Central memory CD8-positive, alpha-beta T cell (primary cell): ENCODE measurements around the gene GLP1R.
"Not testable (repeated sequence)": the region's sequence is repeated elsewhere in the genome, so short reads cannot be mapped to it uniquely, and the experiment has no call there.

Experiments used
- ATAC-seq: fragments of 150-1000 bp; cut with Tn5 transposase; replicated peaks from 2 replicates; pipeline ENCODE4 v1.10.0; 2022; ENCODE audit warnings: mild to moderate bottlenecking, moderate FRiP score, moderate number of reproducible peaks; ENCODE audit not compliant: poor library complexity, severe bottlenecking; ENCODE audit errors: extremely low read depth
- DNase-seq, 2 donors: peaks; one replicate each; pipeline ENCODE4 v3.0.0; 2021; ENCODE audit warnings: low spot score in 2 of 2
- H3K27ac Mint-ChIP-seq: one replicate; pipeline ENCODE4 v1.8.0; 2022; ENCODE audit warnings: low read depth, mild to moderate bottlenecking, moderate library complexity, mixed read lengths
- H3K27me3 Mint-ChIP-seq: one replicate; pipeline ENCODE4 v1.8.0; 2022; ENCODE audit warnings: mixed read lengths
- H3K36me3 Mint-ChIP-seq: one replicate; pipeline ENCODE4 v1.8.0; 2022; ENCODE audit warnings: mild to moderate bottlenecking, moderate library complexity, mixed read lengths; ENCODE audit not compliant: insufficient read depth
- H3K4me1 Mint-ChIP-seq: one replicate; pipeline ENCODE4 v1.8.0; 2022; ENCODE audit warnings: mixed read lengths
- H3K4me3 Mint-ChIP-seq: one replicate; pipeline ENCODE4 v1.8.0; 2022; ENCODE audit warnings: mild to moderate bottlenecking, moderate library complexity, mixed read lengths
- H3K9me3 Mint-ChIP-seq: one replicate; pipeline ENCODE4 v1.8.0; 2022; ENCODE audit warnings: mixed read lengths

GLP1R gene

DNA sequence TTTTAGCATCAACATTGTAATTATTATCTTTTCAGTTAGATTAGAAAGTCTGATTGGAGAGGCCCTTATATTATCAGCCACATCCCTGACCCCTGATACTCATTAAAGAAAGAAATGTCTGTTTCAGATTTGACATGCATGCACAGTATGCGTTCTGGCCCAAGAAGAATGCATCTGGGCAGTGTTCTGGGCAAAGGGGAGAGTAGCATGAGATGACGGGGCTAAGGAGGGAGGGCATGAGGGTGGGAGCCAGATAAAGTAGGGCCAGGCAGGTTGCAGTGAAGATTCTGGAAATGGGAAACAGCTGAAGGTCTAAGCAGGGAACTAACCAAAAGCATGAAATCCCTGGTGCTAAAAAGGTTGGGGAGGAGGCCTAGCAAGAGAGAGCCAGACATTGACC is 59.1 kb downstream of the GLP1R start:
- H3K27me3 Mint-ChIP-seq, result no peaks in the 10 kb centered on the region
- no peak overlapping the region for H3K27ac Mint-ChIP-seq
- ATAC-seq (no peak), DNase-seq (no peak)
- H3K36me3 Mint-ChIP-seq, result peaks cover 12% of the 10 kb centered on the region
- H3K4me1 Mint-ChIP-seq, result peaks cover 24% of the 10 kb centered on the region
- no peak overlapping the region for H3K4me3 Mint-ChIP-seq
- H3K9me3 Mint-ChIP-seq, result no peaks in the 10 kb centered on the region

DNA sequence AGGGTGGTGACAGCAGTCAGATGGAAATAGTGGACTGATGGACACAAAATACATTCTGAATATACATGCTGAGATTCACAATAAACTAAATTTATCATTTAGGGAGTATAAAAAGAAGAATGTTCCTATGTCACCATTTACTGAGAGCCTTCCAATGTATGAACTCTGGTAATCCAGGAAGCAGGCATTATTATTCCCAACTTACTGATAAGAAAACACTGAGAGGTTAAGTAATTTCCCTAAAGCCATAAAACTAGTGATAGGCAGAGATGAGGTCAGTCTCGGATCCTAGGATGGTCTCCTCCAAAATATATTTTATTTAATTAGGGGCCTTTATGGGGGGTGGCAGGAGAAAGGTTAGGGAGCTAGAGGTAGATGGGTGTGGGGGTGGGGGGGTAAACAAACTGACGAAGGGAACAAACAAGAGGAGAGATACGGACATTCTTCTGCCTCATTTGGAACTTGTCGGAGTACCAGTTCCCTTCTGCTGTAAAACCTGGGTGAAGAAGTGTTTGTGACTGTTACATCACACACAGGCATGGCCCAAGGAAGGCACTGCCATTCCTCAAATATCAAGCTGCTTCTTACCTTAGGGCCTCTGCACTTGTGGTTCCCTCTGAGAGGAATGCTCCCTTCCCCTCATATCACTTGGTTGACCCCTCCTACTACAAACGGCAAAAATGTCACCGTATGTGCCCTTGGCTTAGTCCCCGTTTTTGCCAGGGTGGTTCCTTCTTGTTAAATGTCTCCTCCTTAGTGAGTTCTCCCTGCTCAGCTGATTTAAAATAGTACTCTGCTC is 59.7 kb downstream of the GLP1R start:
- DNase-seq (no peak), ATAC-seq (no peak)
- Mint-ChIP-seq H3K27ac (no peak overlapping the region), H3K4me3 (no peak overlapping the region), H3K36me3 (peaks cover 12% of the 10 kb centered on the region), H3K4me1 (peaks cover 26% of the 10 kb centered on the region), H3K27me3 (no peaks in the 10 kb centered on the region), H3K9me3 (no peaks in the 10 kb centered on the region)

DNA sequence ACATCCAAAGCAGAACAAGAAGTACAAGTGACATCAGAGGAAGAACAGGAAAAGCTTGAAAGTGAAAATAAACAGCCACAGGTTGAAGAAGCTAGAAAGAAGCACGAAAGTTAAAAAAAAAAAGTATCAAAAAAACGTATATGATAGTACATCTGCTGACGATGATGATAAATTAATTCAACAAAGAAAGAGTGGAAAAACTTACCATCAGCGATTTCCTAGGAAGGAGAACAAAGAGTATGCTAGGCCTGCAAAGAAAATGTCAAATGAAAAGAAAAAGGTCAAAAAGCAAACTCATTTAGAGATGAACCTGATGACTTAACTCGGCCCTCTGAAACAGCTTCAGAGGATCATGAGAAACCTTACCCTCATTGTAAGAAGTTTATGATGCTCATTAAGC is 62.7 kb downstream of the GLP1R start:
- ATAC-seq (no peak), DNase-seq (no peak)
- Mint-ChIP-seq H3K27me3 (no peaks in the 10 kb centered on the region), H3K4me1 (peaks cover 41% of the 10 kb centered on the region), H3K4me3 (peak overlapping the region; percentile 50), H3K27ac (peak overlapping the region; percentile 78), H3K36me3 (peaks cover 7% of the 10 kb centered on the region), H3K9me3 (no peaks in the 10 kb centered on the region)

DNA sequence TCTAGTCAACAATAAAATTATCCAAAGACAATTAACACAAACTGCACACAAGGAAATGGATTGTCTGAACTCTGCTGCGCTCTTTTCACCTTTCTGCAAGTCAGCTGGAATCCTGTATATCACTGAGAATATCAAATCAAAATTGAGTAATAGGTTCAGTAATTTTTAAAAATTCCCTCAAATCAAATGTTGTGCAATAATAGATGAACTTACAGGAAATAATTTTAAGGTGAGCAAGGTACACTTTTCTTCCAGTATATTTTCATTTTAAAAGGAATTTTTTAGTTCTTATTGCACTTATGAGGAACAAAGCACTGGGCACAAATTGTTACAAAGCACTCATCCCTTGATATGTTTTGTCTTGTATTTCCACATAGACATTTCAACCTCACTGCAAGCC is 65.2 kb downstream of the GLP1R start:
- no peaks in the 10 kb centered on the region for H3K27me3 Mint-ChIP-seq
- H3K27ac Mint-ChIP-seq, result peak overlapping the region; percentile 95
- H3K36me3 Mint-ChIP-seq, result peaks cover 7% of the 10 kb centered on the region
- H3K9me3 Mint-ChIP-seq, result no peaks in the 10 kb centered on the region
- H3K4me1 Mint-ChIP-seq, result peaks cover 35% of the 10 kb centered on the region
- ATAC-seq (no peak), DNase-seq (no peak)
- peak overlapping the region; percentile 91 for H3K4me3 Mint-ChIP-seq

DNA sequence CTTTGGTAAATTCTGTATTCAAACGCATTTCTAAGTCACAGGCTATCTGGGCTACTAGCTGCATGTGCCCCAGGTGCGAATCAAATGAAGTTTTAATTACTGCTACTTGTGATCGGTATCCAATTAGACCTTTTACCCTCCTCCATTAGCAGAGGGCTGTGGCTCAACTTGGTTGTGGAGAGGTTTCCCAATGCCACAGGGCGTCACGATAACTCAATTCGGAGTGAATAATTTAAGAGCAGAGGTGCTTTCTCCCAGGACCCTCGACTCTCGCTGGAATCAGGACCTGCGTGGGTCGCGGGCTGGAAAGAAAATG is 65.8 kb downstream of the GLP1R start:
- peak; percentile 12 for ATAC-seq
- H3K27ac Mint-ChIP-seq, result peak overlapping the region; percentile 95

DNA sequence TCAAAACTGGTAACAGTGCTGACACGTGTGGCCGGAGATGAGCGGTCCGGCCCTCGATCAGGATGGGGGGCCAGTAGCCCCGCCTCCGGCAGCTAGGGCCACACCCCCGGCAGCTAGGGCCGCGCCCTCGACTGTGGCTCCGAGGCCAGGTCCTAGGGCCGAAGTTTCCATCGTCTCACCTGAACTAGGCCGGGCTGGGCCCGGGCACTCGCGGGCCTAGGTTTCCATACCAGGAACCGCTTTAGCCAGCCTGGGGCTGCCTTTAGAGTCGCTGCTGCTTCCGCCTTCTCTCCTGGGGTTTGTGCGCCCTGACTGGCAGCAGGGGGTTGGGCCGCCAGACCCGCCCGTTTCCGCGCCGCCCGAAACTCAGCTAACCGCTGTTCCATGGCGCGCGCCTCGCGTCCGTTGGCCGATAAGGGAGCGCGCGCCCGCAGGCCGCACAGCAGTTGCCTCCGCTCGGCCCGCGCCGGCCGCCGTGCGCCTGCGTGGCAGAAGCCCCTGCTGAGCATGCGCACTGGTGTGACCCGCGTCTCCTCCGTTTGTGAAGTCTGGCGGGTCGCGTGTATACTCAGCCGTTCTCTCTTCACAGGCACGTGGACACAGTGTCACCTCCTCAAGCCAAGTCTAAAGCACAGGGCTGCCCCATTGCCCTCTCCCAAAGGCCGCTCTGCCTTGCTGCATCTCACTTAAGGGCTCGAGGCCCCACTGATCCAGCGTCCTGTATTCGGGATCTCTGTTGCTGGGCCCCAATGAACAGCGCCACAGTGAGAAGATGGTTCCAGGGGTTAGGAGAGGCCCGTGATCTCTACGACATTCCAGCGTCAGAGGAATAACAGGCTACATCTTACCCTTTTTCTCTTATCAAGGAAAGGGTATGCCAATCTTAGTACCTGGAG is 66.4 kb downstream of the GLP1R start, which contains the start of gene SAYSD1:
Gene SAYSD1 (minus strand): TSS at position 483 of the 896 bp plus-strand sequence. CDS start 97 bp downstream, at position 386.
- peak; percentile 84 to 88 for DNase-seq
- Mint-ChIP-seq H3K4me3 (peak within 1 kb of the TSS; percentile 91), H3K4me1 (peaks cover 35% of the 10 kb centered on the region), H3K27me3 (no peaks in the 10 kb centered on the region), H3K9me3 (no peaks in the 10 kb centered on the region), H3K36me3 (peaks cover 7% of the 10 kb centered on the region), H3K27ac (peak within 1 kb of the TSS; percentile 95)
- ATAC-seq, result peak; percentile 89

More for the DNA sequence above, 65.8 kb downstream of the GLP1R start:
- H3K36me3 Mint-ChIP-seq, result peaks cover 7% of the 10 kb centered on the region
- DNase-seq, result no peak
- no peaks in the 10 kb centered on the region for H3K9me3 Mint-ChIP-seq
- H3K4me1 Mint-ChIP-seq, result peaks cover 35% of the 10 kb centered on the region
- H3K4me3 Mint-ChIP-seq, result peak overlapping the region; percentile 91
- no peaks in the 10 kb centered on the region for H3K27me3 Mint-ChIP-seq

DNA sequence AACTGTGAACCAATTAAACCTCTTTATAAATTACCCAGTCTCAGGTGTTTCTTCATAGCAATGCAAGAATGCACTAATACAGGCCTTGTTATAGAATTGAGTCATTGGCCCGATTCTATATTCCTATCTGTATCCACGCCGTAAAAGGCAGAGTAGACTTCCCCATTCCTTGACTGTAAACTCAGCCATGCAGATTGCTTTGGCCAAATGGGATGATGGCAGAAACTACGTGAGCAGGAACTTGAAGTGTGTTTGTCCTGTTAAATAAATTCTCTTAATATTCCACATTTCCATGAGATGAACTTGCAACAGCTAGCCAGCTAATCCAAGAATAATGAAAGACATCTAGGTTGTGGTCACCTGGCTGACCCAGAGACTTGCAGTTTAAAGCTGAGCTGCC is 70.3 kb downstream of the GLP1R start:
- H3K9me3 Mint-ChIP-seq, result no peaks in the 10 kb centered on the region
- ATAC-seq (no peak), DNase-seq (no peak)
- H3K4me3 Mint-ChIP-seq, result no peak overlapping the region
- peaks cover 14% of the 10 kb centered on the region for H3K27me3 Mint-ChIP-seq
- peaks cover 13% of the 10 kb centered on the region for H3K4me1 Mint-ChIP-seq
- H3K36me3 Mint-ChIP-seq, result peaks cover 7% of the 10 kb centered on the region
- H3K27ac Mint-ChIP-seq, result no peak overlapping the region

DNA sequence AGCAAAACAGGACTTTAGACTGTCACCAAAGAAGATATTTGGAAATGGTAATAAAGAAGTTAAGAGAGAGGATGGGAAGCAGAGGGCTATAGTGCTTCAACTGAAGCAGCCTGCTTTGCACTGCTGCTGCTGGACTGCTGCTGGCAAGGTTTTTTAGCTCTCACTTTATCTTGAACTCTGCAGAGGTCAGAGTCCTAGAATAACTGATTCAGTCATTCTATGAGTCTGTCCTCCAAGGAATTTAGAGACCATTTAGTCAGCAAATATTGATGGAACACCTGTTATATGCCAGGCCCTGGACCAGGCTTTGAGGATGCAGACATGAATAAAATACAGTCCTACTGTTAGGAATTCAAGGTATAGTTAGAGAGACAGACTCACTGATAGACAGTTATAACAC is 75.5 kb downstream of the GLP1R start:
- Mint-ChIP-seq H3K27me3 (peaks cover 39% of the 10 kb centered on the region), H3K9me3 (no peaks in the 10 kb centered on the region), H3K4me1 (no peaks in the 10 kb centered on the region), H3K4me3 (no peak overlapping the region), H3K27ac (no peak overlapping the region), H3K36me3 (no peaks in the 10 kb centered on the region)
- no peak for DNase-seq
- ATAC-seq, result no peak

DNA sequence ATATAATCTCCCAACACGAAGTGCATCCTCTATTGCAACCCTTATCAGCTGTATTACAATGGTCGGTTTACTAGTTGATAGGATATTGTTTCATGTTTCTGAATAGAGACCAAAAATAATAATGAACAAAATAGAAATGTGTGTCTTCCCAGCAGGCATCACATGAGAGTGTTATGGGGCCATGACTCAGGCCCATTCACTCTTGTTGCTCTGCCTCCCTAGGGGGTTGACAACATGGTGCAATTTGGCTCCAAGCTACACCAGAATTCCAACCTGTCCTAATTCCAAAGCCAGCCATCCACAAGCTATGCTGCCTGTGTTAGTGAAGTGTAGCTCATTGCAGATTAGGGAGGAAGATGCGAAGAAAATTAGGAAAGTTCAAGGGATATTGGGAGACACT is 79.5 kb downstream of the GLP1R start:
- H3K9me3 Mint-ChIP-seq, result no peaks in the 10 kb centered on the region
- H3K27me3 Mint-ChIP-seq, result peaks cover 26% of the 10 kb centered on the region
- H3K4me3 Mint-ChIP-seq, result no peak overlapping the region
- no peaks in the 10 kb centered on the region for H3K4me1 Mint-ChIP-seq
- ATAC-seq (no peak), DNase-seq (no peak)
- no peaks in the 10 kb centered on the region for H3K36me3 Mint-ChIP-seq
- H3K27ac Mint-ChIP-seq, result no peak overlapping the region

DNA sequence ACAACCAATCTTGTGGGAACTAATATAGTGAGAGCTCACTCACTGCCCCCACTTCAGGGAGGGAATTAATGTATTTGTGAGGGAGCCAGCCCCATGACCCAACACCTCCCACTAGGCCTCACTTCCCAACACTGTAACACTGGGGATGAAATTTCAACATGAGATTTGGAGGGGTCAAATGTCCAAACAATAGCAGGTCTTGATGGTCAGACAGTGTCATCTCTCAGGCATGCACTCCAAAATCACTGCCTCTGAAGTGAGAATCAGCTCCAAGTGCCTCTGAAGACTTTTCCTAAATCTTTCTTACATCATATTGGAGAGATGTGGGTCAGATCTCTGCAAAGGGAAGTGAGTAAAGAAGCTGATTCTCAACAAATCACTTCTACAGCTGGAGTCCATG is 80.3 kb downstream of the GLP1R start:
- ATAC-seq, result no peak
- no peak for DNase-seq
- no peak overlapping the region for H3K27ac Mint-ChIP-seq

DNA sequence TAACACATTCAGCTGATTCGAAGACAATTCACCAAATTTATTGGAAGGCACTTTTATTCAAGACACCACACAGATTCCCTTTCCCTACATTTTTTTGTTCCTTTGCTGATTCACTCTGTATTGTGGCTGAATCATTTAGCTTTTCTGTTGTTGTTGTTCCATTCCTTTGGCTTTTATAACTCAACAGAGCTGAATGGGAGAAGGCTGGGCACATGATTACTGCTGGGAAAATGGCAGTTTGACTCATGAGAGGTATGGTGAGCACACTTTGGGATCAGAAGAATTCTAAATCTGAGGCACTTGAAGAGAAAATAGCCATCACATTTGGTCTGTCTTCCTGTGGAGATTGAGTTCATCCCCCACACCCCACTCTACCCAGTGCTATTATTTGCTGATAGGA is 82.1 kb downstream of the GLP1R start:
- Mint-ChIP-seq H3K4me1 (no peaks in the 10 kb centered on the region), H3K36me3 (no peaks in the 10 kb centered on the region), H3K9me3 (no peaks in the 10 kb centered on the region), H3K4me3 (no peak overlapping the region), H3K27ac (no peak overlapping the region), H3K27me3 (peaks cover 7% of the 10 kb centered on the region)
- ATAC-seq (no peak), DNase-seq (no peak)

More for the DNA sequence above, 80.3 kb downstream of the GLP1R start:
- H3K27me3 Mint-ChIP-seq, result peaks cover 26% of the 10 kb centered on the region
- H3K4me1 Mint-ChIP-seq, result no peaks in the 10 kb centered on the region
- no peak overlapping the region for H3K4me3 Mint-ChIP-seq
- no peaks in the 10 kb centered on the region for H3K9me3 Mint-ChIP-seq
- no peaks in the 10 kb centered on the region for H3K36me3 Mint-ChIP-seq

DNA sequence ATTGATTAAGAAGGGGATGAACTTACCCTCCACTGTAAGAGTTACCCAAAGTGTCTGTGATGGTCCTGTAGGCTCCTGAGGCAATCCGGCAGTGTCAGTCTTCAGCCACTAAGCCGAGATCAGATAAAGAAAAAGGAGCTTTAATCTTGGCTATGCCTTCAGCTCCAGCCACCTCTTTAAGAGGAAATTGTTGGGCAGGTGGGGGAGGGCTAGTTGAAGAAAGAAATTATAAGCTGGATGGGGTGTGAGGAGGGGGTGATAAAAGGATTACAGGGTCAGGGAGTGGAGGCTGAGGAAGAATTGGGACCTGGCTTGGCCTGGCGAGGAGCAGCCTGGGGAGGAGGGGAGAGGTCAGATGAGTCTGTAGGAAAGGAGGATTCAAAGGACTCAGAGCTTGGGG is 86.2 kb downstream of the GLP1R start:
- DNase-seq, ATAC-seq, H3K4me3 Mint-ChIP-seq, H3K9me3 Mint-ChIP-seq, H3K4me1 Mint-ChIP-seq, H3K36me3 Mint-ChIP-seq, H3K27me3 Mint-ChIP-seq, H3K27ac Mint-ChIP-seq: not testable (repeated sequence)

DNA sequence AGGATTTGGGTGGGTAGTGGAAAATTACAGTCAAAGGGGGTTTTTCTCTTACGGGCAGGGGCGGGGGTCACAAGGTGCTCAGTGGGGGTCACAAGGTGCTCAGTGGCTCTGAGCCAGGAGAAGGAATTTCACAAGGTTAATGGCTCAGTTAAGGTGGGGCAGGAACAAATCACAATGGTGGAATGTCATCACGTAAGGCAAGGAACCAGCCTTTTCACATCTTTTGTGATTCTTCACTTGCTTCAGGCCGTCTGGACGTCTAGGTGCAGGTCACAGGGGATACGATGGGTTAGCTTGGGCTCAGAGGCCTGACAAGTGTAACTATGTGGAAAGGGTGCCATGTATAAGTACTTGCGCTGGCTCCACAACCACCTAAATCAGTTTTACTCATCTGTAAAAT is 87.6 kb downstream of the GLP1R start:
- H3K9me3 Mint-ChIP-seq, DNase-seq, ATAC-seq, H3K4me3 Mint-ChIP-seq, H3K27ac Mint-ChIP-seq, H3K4me1 Mint-ChIP-seq, H3K36me3 Mint-ChIP-seq: not testable (repeated sequence)
- H3K27me3 Mint-ChIP-seq, result peaks cover 18% of the 10 kb centered on the region
